Measurements from ENCODE around the gene TPPP2.

GRCh38 chr14:21041676-21042433 is 11.8 kb downstream of the TPPP2 start, which contains the start of gene RNASE7:
- no peak for TF ChIP-seq CTCF (IDR thresholded peaks at IDR 0.05)
- peak in 1 of 2 donors; percentile 32 for TF ChIP-seq POLR2AphosphoS5 (IDR thresholded peaks at IDR 0.05)
- TF ChIP-seq POLR2A (IDR thresholded peaks at IDR 0.05) = no peak
